ENCODE measurements around the gene EHMT1. TPM values are rescaled to one million over a fixed set of nuclear protein-coding genes. Genes with fewer than 3 reads are reported as not detected.

Gene EHMT1
- total RNA-seq, 1 donor from 2014 or later, result 163 TPM

- Mint-ChIP-seq H3K9me3 (no peaks in the 10 kb centered on the region), H3K27ac (ENCODE audit: unreplicated experiment) (no peak overlapping the region), H3K27me3 (ENCODE audit: low read depth) (no peaks in the 10 kb centered on the region), H3K4me1 (peaks cover 23% of the 10 kb centered on the region), H3K4me3 (peak overlapping the region; percentile 93), H3K36me3 (ENCODE audit: low read depth) (peaks cover 4% of the 10 kb centered on the region)
- DNase-seq (ENCODE audit: low read depth, low spot score), result no peak
- TF ChIP-seq CTCF (conservative IDR thresholded peaks at IDR 0.05), result no peak
Measured at GRCh38 chr9:137588311-137588710, 30.5 kb upstream of the EHMT1 start.

- TF ChIP-seq CTCF (conservative IDR thresholded peaks at IDR 0.05), result no peak
- Mint-ChIP-seq H3K27me3 (ENCODE audit: low read depth) (no peaks in the 10 kb centered on the region), H3K36me3 (ENCODE audit: low read depth) (peaks cover 4% of the 10 kb centered on the region), H3K27ac (ENCODE audit: unreplicated experiment) (no peak overlapping the region), H3K4me1 (peaks cover 23% of the 10 kb centered on the region), H3K4me3 (peak overlapping the region; percentile 93), H3K9me3 (no peaks in the 10 kb centered on the region)
- DNase-seq (ENCODE audit: low read depth, low spot score), result no peak
Measured at GRCh38 chr9:137588891-137589290, 29.9 kb upstream of the EHMT1 start.

GRCh38 chr9:137589441-137590122 lies 29.2 kb upstream of the EHMT1 start:
- no peaks in the 10 kb centered on the region for H3K27me3 Mint-ChIP-seq (ENCODE audit: low read depth)
- no peaks in the 10 kb centered on the region for H3K9me3 Mint-ChIP-seq
- H3K36me3 Mint-ChIP-seq (ENCODE audit: low read depth), result peaks cover 4% of the 10 kb centered on the region
- TF ChIP-seq CTCF (conservative IDR thresholded peaks at IDR 0.05), result no peak
- peak overlapping the region; percentile 93 for H3K4me3 Mint-ChIP-seq
- no peak overlapping the region for H3K27ac Mint-ChIP-seq (ENCODE audit: unreplicated experiment)
- no peak for DNase-seq (ENCODE audit: low read depth, low spot score)
- H3K4me1 Mint-ChIP-seq, result peaks cover 23% of the 10 kb centered on the region

GRCh38 chr9:137590123-137590468 lies 28.7 kb upstream of the EHMT1 start:
- no peak for DNase-seq (ENCODE audit: low read depth, low spot score)
- Mint-ChIP-seq H3K4me1 (peaks cover 23% of the 10 kb centered on the region), H3K9me3 (no peaks in the 10 kb centered on the region), H3K36me3 (ENCODE audit: low read depth) (peaks cover 4% of the 10 kb centered on the region), H3K27me3 (ENCODE audit: low read depth) (no peaks in the 10 kb centered on the region), H3K27ac (ENCODE audit: unreplicated experiment) (no peak overlapping the region), H3K4me3 (no peak overlapping the region)
- no peak for TF ChIP-seq CTCF (conservative IDR thresholded peaks at IDR 0.05)

GRCh38 chr9:137590469-137591383 lies 28.1 kb upstream of the EHMT1 start, which contains the start of gene ZMYND19:
Gene ZMYND19 (minus strand): TSS chr9:137590512. CDS start chr9:137590263, 249 bp downstream.
- Mint-ChIP-seq H3K9me3 (no peaks in the 10 kb centered on the region), H3K27ac (ENCODE audit: unreplicated experiment) (peak within 1 kb of the TSS; percentile 100), H3K36me3 (ENCODE audit: low read depth) (peaks cover 4% of the 10 kb centered on the region), H3K4me1 (peaks cover 23% of the 10 kb centered on the region), H3K4me3 (peak within 1 kb of the TSS; percentile 93), H3K27me3 (ENCODE audit: low read depth) (no peaks in the 10 kb centered on the region)
- no peak for TF ChIP-seq CTCF (conservative IDR thresholded peaks at IDR 0.05)
- peak; percentile 91 for DNase-seq (ENCODE audit: low read depth, low spot score)

Measured in neural crest cell (in vitro differentiated cells).